GM12878 (cell line): ENCODE results near the gene MAIP1. TPM values are rescaled to one million over a fixed set of nuclear protein-coding genes. Genes with fewer than 3 reads are reported as not detected.

ENCODE experiments used
- ATAC-seq: fragments of 200-7000 bp; cut with Tn5 transposase; 3 replicates; pipeline ENCODE4 v1.9.1; 2020; ENCODE audit warnings: mild to moderate bottlenecking, moderate library complexity
- BruUV-seq: library from RNA; stranded (reverse); fragments of 400-500 nt; replicated peaks from 2 replicates; lab custom pipeline; 2021; lab: Mats Ljungman, UMichigan
- CTCF ChIA-PET: fragments of 300-600 bp; sonication (Branson Sonifier 250); formaldehyde crosslinking; extraction: SDS; loops from one replicate; lab custom pipeline; 2021; ENCODE audit warnings: inconsistent platforms; lab: Yijun Ruan, JAX
- POLR2A ChIA-PET: fragments of 350-600 bp; formaldehyde crosslinking; extraction: SDS; loops from one replicate; lab custom pipeline; 2021; ENCODE audit warnings: inconsistent platforms; lab: Charles Lee
- RAD21 ChIA-PET: fragments of 300-600 bp; sonication (Branson Sonifier 250); formaldehyde crosslinking; loops from one replicate; lab custom pipeline; 2023; ENCODE audit warnings: antibody characterized with exemption; ENCODE audit not compliant: unreplicated experiment; lab: Charles Lee
- SMC1A ChIA-PET: fragments of 300-600 bp; sonication (Branson Sonifier 250); formaldehyde crosslinking; loops from one replicate; lab custom pipeline; 2023; ENCODE audit not compliant: unreplicated experiment, uncharacterized antibody; lab: Charles Lee
- DNase-seq: peaks from one replicate; pipeline ENCODE4 v3.0.0-alpha.2; 2011; ENCODE audit warnings: low read depth, low spot score
- FAIRE-seq: peaks from 3 replicates; lab custom pipeline; 2011; peaks lifted over from hg19 to GRCh38; lab: Jason Lieb, UNC
- H2AFZ ChIP-seq: 2 replicates; pipeline ENCODE4 v1.6.0; 2011; ENCODE audit warnings: low read depth, low read length, control low read depth; ENCODE audit not compliant: control insufficient read depth
- H3K27ac ChIP-seq: 2 replicates; pipeline ENCODE4 v1.5.1; 2011; ENCODE audit warnings: control low read depth; ENCODE audit not compliant: control insufficient read depth, insufficient read depth
- H3K27me3 ChIP-seq, 2 experiments: replicated peaks in 1 of 2; 2 replicates each; pipeline versions ENCODE4 v1.6.0 to v1.6.1; 2011; ENCODE audit warnings: low read length in 1 of 2; ENCODE audit not compliant: control insufficient read depth in 2 of 2, insufficient read depth in 2 of 2
- H3K36me3 ChIP-seq, 2 experiments: 2 replicates each; pipeline ENCODE4 v1.5.1; 2011; ENCODE audit warnings: low read length in 1 of 2; ENCODE audit not compliant: control insufficient read depth in 2 of 2, insufficient read depth in 2 of 2
- H3K4me1 ChIP-seq: 2 replicates; pipeline ENCODE4 v1.6.1; 2011; ENCODE audit warnings: mild to moderate bottlenecking, low read length, moderate library complexity, mixed read lengths; ENCODE audit not compliant: control insufficient read depth, insufficient read depth
- H3K4me2 ChIP-seq: 2 replicates; pipeline ENCODE4 v1.6.0; 2011; ENCODE audit warnings: control low read depth; ENCODE audit not compliant: control insufficient read depth, insufficient read depth
- H3K4me3 ChIP-seq: fragments of 200-600 bp; sonication (generic); 2 replicates; pipeline ENCODE4 v1.5.1; 2016
- H3K79me2 ChIP-seq: 2 replicates; pipeline ENCODE4 v1.6.0; 2011; ENCODE audit warnings: low read length; ENCODE audit not compliant: control insufficient read depth, insufficient read depth
- H3K9ac ChIP-seq: 2 replicates; pipeline ENCODE4 v1.8.0; 2011; ENCODE audit warnings: low read length, control low read depth, mixed read lengths; ENCODE audit not compliant: control insufficient read depth, insufficient read depth
- H3K9me3 ChIP-seq: replicated peaks from 3 replicates; pipeline ENCODE4 v1.5.1; 2011; ENCODE audit warnings: mild to moderate bottlenecking, low read length; ENCODE audit not compliant: control insufficient read depth, insufficient read depth
- H4K20me1 ChIP-seq: 2 replicates; pipeline ENCODE4 v1.6.0; 2011; ENCODE audit not compliant: control insufficient read depth, insufficient read depth
- ATF3 ChIP-seq: IDR thresholded peaks from 2 replicates; pipeline ENCODE4 v1.6.1; 2011; ENCODE audit warnings: low read depth, mild to moderate bottlenecking, low read length, moderate library complexity, borderline replicate concordance; ENCODE audit errors: extremely low read depth
- BCL3 ChIP-seq: IDR thresholded peaks from 2 replicates; pipeline ENCODE4 v1.6.1; 2011; ENCODE audit warnings: borderline replicate concordance, low read depth, mild to moderate bottlenecking, moderate library complexity, low read length; ENCODE audit not compliant: insufficient read depth, poor library complexity, severe bottlenecking
- BHLHE40 ChIP-seq, 2 experiments: fragments of 450-650 bp in 1 of 2; IDR thresholded peaks; 2 replicates each; pipeline ENCODE4 v1.6.1; 2011 to 2017; ENCODE audit warnings: low read depth in 2 of 2, borderline replicate concordance in 1 of 2, improper control_type of control experiment in 1 of 2, low read length in 1 of 2, mild to moderate bottlenecking in 1 of 2
- CTCF ChIP-seq, 3 experiments: IDR thresholded peaks in 2 of 3; conservative IDR thresholded peaks in 1 of 3; 2 replicates each; pipeline ENCODE4 v1.5.1; 2011; ENCODE audit warnings: low read depth in 3 of 3, low read length in 3 of 3, mild to moderate bottlenecking in 3 of 3, control low read depth in 2 of 3, moderate library complexity in 2 of 3, inconsistent platforms in 1 of 3, mixed read lengths in 1 of 3; ENCODE audit not compliant: control insufficient read depth in 2 of 3, insufficient read depth in 1 of 3; ENCODE audit errors: extremely low read depth in 1 of 3
- GABPA ChIP-seq: IDR thresholded peaks from 2 replicates; pipeline ENCODE4 v1.6.1; 2014; ENCODE audit warnings: antibody characterized with exemption, low read depth, mild to moderate bottlenecking, inconsistent platforms
- JUND ChIP-seq: IDR thresholded peaks from 2 replicates; pipeline ENCODE4 v1.6.1; 2012; ENCODE audit warnings: low read depth, mild to moderate bottlenecking, low read length, improper control_type of control experiment, moderate library complexity
- NFYA ChIP-seq: IDR thresholded peaks from 2 replicates; pipeline ENCODE4 v1.6.1; 2011; ENCODE audit warnings: low read depth, mild to moderate bottlenecking, low read length, improper control_type of control experiment, borderline replicate concordance
- RAD21 ChIP-seq: IDR thresholded peaks from 2 replicates; pipeline ENCODE4 v1.6.1; 2011; ENCODE audit warnings: mild to moderate bottlenecking, low read depth, low read length, moderate library complexity; ENCODE audit not compliant: insufficient read depth
- SMC3 ChIP-seq: IDR thresholded peaks from 2 replicates; pipeline ENCODE4 v1.6.1; 2011; ENCODE audit warnings: low read length, improper control_type of control experiment, borderline replicate concordance
- TCF12 ChIP-seq: IDR thresholded peaks from 2 replicates; pipeline ENCODE4 v1.6.1; 2011; ENCODE audit warnings: low read depth, mild to moderate bottlenecking, low read length
- YY1 ChIP-seq: IDR thresholded peaks from 2 replicates; pipeline ENCODE4 v1.6.1; 2011; ENCODE audit warnings: low read depth, mild to moderate bottlenecking, low read length
- ZBTB4 ChIP-seq: fragments of 450-650 bp; formaldehyde crosslinking; IDR thresholded peaks from 2 replicates; pipeline ENCODE4 v1.4.0; 2022; ENCODE audit warnings: mild to moderate bottlenecking, moderate library complexity
- ZNF217 ChIP-seq: fragments of 450-650 bp; IDR thresholded peaks from 2 replicates; pipeline ENCODE4 v1.6.1; 2017; ENCODE audit warnings: antibody characterized with exemption, mild to moderate bottlenecking
- WGBS: methylation state at CpG from one replicate; pipeline ENCODE4 v1.1.6; 2016; ENCODE audit warnings: low lambda C conversion rate; ENCODE audit not compliant: insufficient replicate concordance, insufficient coverage; ENCODE audit errors: missing lambda C conversion rate; 5-methylcytosine and 5-hydroxymethylcytosine counted together
- in situ Hi-C: fragments of 300-500 bp; cut with MboI; formaldehyde crosslinking; loops from 9 replicates; pipeline ENCODE4 v1.14.3; 2018; ENCODE audit warnings: mixed read lengths
- intact Hi-C: fragments of 100-400 bp; cut with micrococcal nuclease; formaldehyde crosslinking; loops from one replicate; pipeline ENCODE4 v1.14.2; 2022; ENCODE audit not compliant: unreplicated experiment
- polyA plus RNA-seq, 11 experiments: library from polyadenylated mRNA; depleted of rRNA in 4 of 11; unstranded in 6 of 11; stranded (reverse) in 5 of 11; fragments of >200 nt; fragmentation: Nextera tagmentation in 4 of 11; fragmentation: Illumina TruSeq in 1 of 11; extraction: Ambion mirVana in 4 of 11; extraction: Trizol in 1 of 11; gene quantifications; 1 replicate in 1 of 11; 2 replicates in 10 of 11; pipeline versions ENCODE4 v1.2.1 to v1.2.3, GENCODE V29; 2011 to 2016; ENCODE audit warnings: inconsistent platforms in 2 of 11, missing spikeins in 2 of 11, low read depth in 1 of 11
- total RNA-seq, 4 experiments: library from RNA; depleted of rRNA in 3 of 4; stranded (reverse); fragments of >200 nt in 3 of 4; fragmentation: Illumina TruSeq in 1 of 4; extraction: Trizol in 1 of 4; gene quantifications; 2 replicates each; pipeline versions ENCODE4 v1.2.1 to v1.2.3, GENCODE V29; 2013 to 2021

MAIP1 gene
- total and polyA plus RNA-seq, 10 of the 15 experiments (the other 5 are each of a cell fraction or from before 2014, with no cell fraction given), result 5.4 to 41.4 (median 25.4) TPM

- TF ChIP-seq BCL3, result no peak
- TF ChIP-seq GABPA, result no peak
- TF ChIP-seq, all 136 proteins: peak for 0
These were observed 29.4 kb downstream of the MAIP1 start (continued) for GRCh38 chr2:199984755-199985154.

GRCh38 chr2:199985625-199986207 is 30.3 kb downstream of the MAIP1 start:
- Histone ChIP-seq H3K27me3 (no peaks in the 10 kb centered on the region), H3K4me3 (no peak overlapping the region), H3K36me3 (no peaks in the 10 kb centered on the region), H2AFZ (peak overlapping the region; percentile 84), H3K79me2 (no peaks in the 10 kb centered on the region), H4K20me1 (no peaks in the 10 kb centered on the region), H3K27ac (no peak overlapping the region), H3K9ac (no peak overlapping the region), H3K4me2 (no peak overlapping the region), H3K4me1 (no peaks in the 10 kb centered on the region), H3K9me3 (no peaks in the 10 kb centered on the region)
- in situ Hi-C loops, result no loop called here
- BruUV-seq, result no TSS peak
- DNase-seq (no peak), FAIRE-seq (peak; percentile 79), ATAC-seq (peak; percentile 91)
- 71% methylated on average over 6 of the region's 6 CpGs for WGBS
- SMC1A ChIA-PET, result interaction anchor here (1.1 to 3.7 kb wide), 6 partner anchors 481 to 1200 kb away, joined by 3 to 30 read pairs (median 5); no protein-coding TSS in a partner anchor
- intact Hi-C loops, result no loop called here
- CTCF ChIA-PET, result interaction anchor here (0.7 to 7.3 kb wide), 10 partner anchors 10 to 544 kb away, joined by 3 to 97 read pairs (median 4); no protein-coding TSS in a partner anchor
- POLR2A ChIA-PET, result interaction anchor here (0.8 kb wide), 1 partner anchor 486 kb away, joined by 3 read pairs; no protein-coding TSS in a partner anchor
- RAD21 ChIA-PET, result interaction anchor here (0.6 to 2.7 kb wide), 6 partner anchors 13 to 497 kb away, joined by 3 to 17 read pairs (median 4); no protein-coding TSS in a partner anchor
- peak; percentile 39; the same call in 1 of the 2 replicates for TF ChIP-seq SMC3
- TF ChIP-seq ATF3, result no peak
- no peak for TF ChIP-seq BHLHE40 (IDR thresholded peaks at IDR 0.05; ENCODE audit: borderline replicate concordance in 1 of 2, low read depth in 2 of 2, low read length in 1 of 2)
- TF ChIP-seq RAD21, result peak; percentile 45
- peak; percentile 68 for TF ChIP-seq GABPA
- TF ChIP-seq ZNF217, result no peak
- TF ChIP-seq NFYA, result no peak
- TF ChIP-seq CTCF (IDR thresholded peaks at IDR 0.05 in 2 of 3, conservative IDR thresholded peaks at IDR 0.05 in 1 of 3; ENCODE audit: control insufficient read depth in 2 of 3, extremely low read depth in 1 of 3, insufficient read depth in 1 of 3, low read depth in 3 of 3, low read length in 3 of 3), result peak; percentile 34 to 64 (median 58)
- no peak for TF ChIP-seq ZBTB4 (CRISPR knock-in tag)
- no peak for TF ChIP-seq TCF12
- peak; percentile 85 for TF ChIP-seq YY1
- TF ChIP-seq JUND, result no peak
